ENCODE data around the gene KRT78.
A peak's percentile ranks its signal among the peaks of the same experiment; 100 is the strongest.

The KRT78 gene

GRCh38 chr12:52838609-52839435 is 10.0 kb downstream of the KRT78 start:
- no peak for DNase-seq (ENCODE audit: low read depth)

GRCh38 chr12:52837781-52838608 is 10.8 kb downstream of the KRT78 start:
- peak; percentile 47 for DNase-seq (ENCODE audit: low read depth)

- peak; percentile 92 for DNase-seq (ENCODE audit: low read depth)
Observed at GRCh38 chr12:52837413-52837741, 11.4 kb downstream of the KRT78 start.

- peak; percentile 12 for DNase-seq (ENCODE audit: low read depth)
Observed at GRCh38 chr12:52836491-52837412, 12.0 kb downstream of the KRT78 start.

GRCh38 chr12:52836042-52836466 is 12.7 kb downstream of the KRT78 start:
- peak; percentile 89 for DNase-seq (ENCODE audit: low read depth)

- DNase-seq (ENCODE audit: low read depth) = no peak
Observed at GRCh38 chr12:52835271-52836041, 13.3 kb downstream of the KRT78 start.

- no peak for DNase-seq (ENCODE audit: low read depth)
Observed at GRCh38 chr12:52834727-52835001, 14.1 kb downstream of the KRT78 start.

- no peak for DNase-seq (ENCODE audit: low read depth)
Observed at GRCh38 chr12:52833922-52834726, 14.7 kb downstream of the KRT78 start, which contains the start of gene KRT79. KRT79 (minus strand) TSS chr12:52834311; CDS start chr12:52834260, 51 bp downstream.

- no peak for DNase-seq (ENCODE audit: low read depth)
Observed at GRCh38 chr12:52832985-52833905, 15.5 kb downstream of the KRT78 start.

- no peak for DNase-seq (ENCODE audit: low read depth)
Observed at GRCh38 chr12:52832451-52832850, 16.3 kb downstream of the KRT78 start.

GRCh38 chr12:52831251-52831650 is 17.5 kb downstream of the KRT78 start:
- DNase-seq (ENCODE audit: low read depth) = no peak

GRCh38 chr12:52829986-52830770 is 18.6 kb downstream of the KRT78 start:
- no peak for DNase-seq (ENCODE audit: low read depth)

- no peak for DNase-seq (ENCODE audit: low read depth)
Observed at GRCh38 chr12:52828591-52829021, 20.2 kb downstream of the KRT78 start.

- DNase-seq (ENCODE audit: low read depth) = no peak
Observed at GRCh38 chr12:52828156-52828555, 20.6 kb downstream of the KRT78 start.

GRCh38 chr12:52827499-52828090 is 21.2 kb downstream of the KRT78 start:
- no peak for DNase-seq (ENCODE audit: low read depth)

GRCh38 chr12:52826611-52827498 is 21.9 kb downstream of the KRT78 start:
- no peak for DNase-seq (ENCODE audit: low read depth)

GRCh38 chr12:52825961-52826360 is 22.8 kb downstream of the KRT78 start:
- DNase-seq (ENCODE audit: low read depth) = no peak
